Ovary (tissue), 3 donors: ENCODE data around the gene PPP1R13L.

Experiments
- CTCF ChIP-seq, 3 donors: fragments of 450-650 bp in 2 of 3; fragments of 200-600 bp in 1 of 3; IDR thresholded peaks; one replicate each; pipeline versions ENCODE4 v1.5.1 to v1.8.0; 2016 to 2022; ENCODE audit warnings: antibody characterized with exemption in 3 of 3, mild to moderate bottlenecking in 1 of 3
- POLR2A ChIP-seq: fragments of 450-650 bp; IDR thresholded peaks from one replicate; pipeline ENCODE4 v1.6.1; 2017; ENCODE audit warnings: antibody characterized with exemption, mild to moderate bottlenecking, moderate library complexity
- donor health status: DM: no; HTN: no; CAD: no.

- TF ChIP-seq CTCF (IDR thresholded peaks at IDR 0.05) (no peak), POLR2A (no peak)
These were observed 63.9 kb downstream of the PPP1R13L start for GRCh38 chr19:45340899-45341453.
